ENCODE measurements around the gene INKA2. TPM values are rescaled to one million over a fixed set of nuclear protein-coding genes. Genes with fewer than 3 reads are reported as not detected.
A peak's percentile ranks its signal among the peaks of the same experiment; 100 is the strongest.

Gene INKA2
- polyA plus RNA-seq, 6 donors from 2014 or later, result 0.28 to 0.86 (median 0.40) TPM; not detected in 1

- Mint-ChIP-seq H3K9me3 (no peaks in the 10 kb centered on the region), H3K27ac (peak overlapping the region in 2 of 6 donors; percentile 18 to 36), H3K4me3 (no peak overlapping the region), H3K4me1 (peaks cover 0 to 3% (median 0%) of the 10 kb centered on the region in 3 donors), H3K27me3 (no peaks in the 10 kb centered on the region), H3K36me3 (peaks cover 7 to 9% of the 10 kb centered on the region in 2 donors)
- no peak for DNase-seq
- ATAC-seq (ENCODE audit: low read depth in 2 of 2), result no peak
These were observed 28.8 kb upstream of the INKA2 start for GRCh38 chr1:111768023-111768422.

DNA sequence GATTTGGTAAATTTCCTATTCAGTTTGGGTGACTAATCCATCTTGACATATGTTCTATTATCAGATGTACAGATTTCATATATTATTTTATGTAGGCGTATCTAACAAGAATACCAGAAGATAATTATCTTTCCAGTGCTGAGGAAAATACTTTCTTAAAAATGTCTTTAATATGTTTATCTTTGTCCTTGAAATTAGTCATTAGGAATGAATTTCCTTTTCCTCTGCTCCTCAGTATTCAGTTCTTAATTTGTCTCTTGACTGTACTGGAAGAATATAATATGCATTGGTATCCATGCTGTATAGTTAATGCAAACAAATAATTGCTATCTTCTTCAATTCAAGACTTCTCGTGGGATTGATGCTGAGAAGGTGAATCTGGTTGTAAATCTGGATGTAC is 23.1 kb upstream of the INKA2 start:
- ATAC-seq (ENCODE audit: low read depth in 2 of 2) (no peak), DNase-seq (no peak)
- H3K27ac Mint-ChIP-seq, result peak overlapping the region in 2 of 6 donors; percentile 2 to 30
- H3K36me3 Mint-ChIP-seq, result peaks cover 9 to 29% of the 10 kb centered on the region in 2 donors
- H3K9me3 Mint-ChIP-seq, result no peaks in the 10 kb centered on the region
- H3K27me3 Mint-ChIP-seq, result no peaks in the 10 kb centered on the region
- no peak overlapping the region for H3K4me3 Mint-ChIP-seq
- peaks cover 5 to 9% (median 7%) of the 10 kb centered on the region in 3 donors for H3K4me1 Mint-ChIP-seq

DNA sequence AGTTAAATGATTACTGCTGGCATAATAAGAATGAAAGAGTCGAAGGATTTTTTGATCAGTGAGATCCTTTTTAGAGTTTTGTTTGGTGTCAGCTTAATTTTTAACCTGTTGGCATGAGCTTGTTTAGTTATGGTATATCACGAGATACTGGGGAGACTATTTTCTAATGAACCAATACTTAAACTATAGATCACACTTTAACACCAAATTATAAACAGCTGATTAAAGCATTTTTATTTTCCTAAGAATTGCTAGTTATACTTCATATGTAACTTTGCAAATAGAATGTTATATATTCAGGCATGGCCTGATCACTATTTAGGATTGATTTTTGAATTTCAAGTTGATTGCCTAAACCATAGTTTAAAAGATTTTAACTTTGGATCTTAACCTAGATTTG is 22.5 kb upstream of the INKA2 start:
- Mint-ChIP-seq H3K9me3 (no peaks in the 10 kb centered on the region), H3K4me1 (peaks cover 10 to 13% (median 11%) of the 10 kb centered on the region in 3 donors), H3K27ac (no peak overlapping the region), H3K36me3 (peaks cover 9 to 28% of the 10 kb centered on the region in 2 donors), H3K4me3 (no peak overlapping the region), H3K27me3 (no peaks in the 10 kb centered on the region)
- ATAC-seq (ENCODE audit: low read depth in 2 of 2), result no peak
- no peak for DNase-seq

DNA sequence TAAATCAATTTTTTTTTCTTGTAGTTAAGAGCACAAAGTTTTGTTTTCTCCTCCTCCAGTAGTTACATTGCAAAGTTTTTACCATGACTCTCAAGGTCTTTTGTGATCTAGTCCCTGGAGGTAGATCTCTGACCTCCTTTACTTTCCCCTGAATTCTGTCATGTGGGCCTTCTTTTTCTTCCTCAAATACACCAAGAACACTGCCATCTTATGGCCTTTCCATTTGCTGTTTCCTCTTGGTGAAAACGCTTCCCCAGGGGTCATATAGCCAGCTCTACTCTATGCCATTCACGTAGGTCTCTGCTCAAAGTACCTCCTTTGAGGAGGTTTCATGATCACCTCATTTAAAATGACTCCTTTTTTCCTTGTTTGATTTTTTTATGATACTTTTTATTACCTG is 19.2 kb upstream of the INKA2 start:
- Mint-ChIP-seq H3K9me3 (no peaks in the 10 kb centered on the region), H3K36me3 (peaks cover 0 to 22% of the 10 kb centered on the region in 2 donors), H3K27ac (peak overlapping the region in 5 of 6 donors; percentile 35 to 82 (median 67)), H3K4me3 (peak overlapping the region in 2 of 8 donors; percentile 18 to 81), H3K4me1 (peaks cover 17 to 29% (median 24%) of the 10 kb centered on the region in 3 donors), H3K27me3 (no peaks in the 10 kb centered on the region)
- no peak for ATAC-seq (ENCODE audit: low read depth in 2 of 2)
- no peak for DNase-seq

GRCh38 chr1:111756124-111756513 is 16.9 kb upstream of the INKA2 start:
- H3K36me3 Mint-ChIP-seq, result peaks cover 0 to 11% of the 10 kb centered on the region in 2 donors
- peak overlapping the region; percentile 94 to 100 (median 96) for H3K27ac Mint-ChIP-seq
- DNase-seq (no peak), ATAC-seq (ENCODE audit: low read depth in 2 of 2) (peak; percentile 4)
- no peaks in the 10 kb centered on the region for H3K27me3 Mint-ChIP-seq
- H3K9me3 Mint-ChIP-seq, result no peaks in the 10 kb centered on the region
- peaks cover 17 to 29% (median 24%) of the 10 kb centered on the region in 3 donors for H3K4me1 Mint-ChIP-seq
- peak overlapping the region; percentile 80 to 100 (median 96) for H3K4me3 Mint-ChIP-seq

- ATAC-seq (ENCODE audit: low read depth in 2 of 2), result peak; percentile 87 to 90
- peak; percentile 97 for DNase-seq
- H3K27me3 Mint-ChIP-seq, result no peaks in the 10 kb centered on the region
- peak within 1 kb of the TSS; percentile 95 to 100 (median 100) for H3K27ac Mint-ChIP-seq
- H3K36me3 Mint-ChIP-seq, result peaks cover 0 to 11% of the 10 kb centered on the region in 2 donors
- H3K4me3 Mint-ChIP-seq, result peak within 1 kb of the TSS; percentile 80 to 100 (median 96)
- peaks cover 17 to 34% (median 24%) of the 10 kb centered on the region in 3 donors for H3K4me1 Mint-ChIP-seq
- H3K9me3 Mint-ChIP-seq, result no peaks in the 10 kb centered on the region
These were observed 16.3 kb upstream of the INKA2 start, which contains the start of gene DDX20 for GRCh38 chr1:111755331-111756123. DDX20 (plus strand) TSS chr1:111755901; CDS start chr1:111755925, 24 bp downstream.

DNA sequence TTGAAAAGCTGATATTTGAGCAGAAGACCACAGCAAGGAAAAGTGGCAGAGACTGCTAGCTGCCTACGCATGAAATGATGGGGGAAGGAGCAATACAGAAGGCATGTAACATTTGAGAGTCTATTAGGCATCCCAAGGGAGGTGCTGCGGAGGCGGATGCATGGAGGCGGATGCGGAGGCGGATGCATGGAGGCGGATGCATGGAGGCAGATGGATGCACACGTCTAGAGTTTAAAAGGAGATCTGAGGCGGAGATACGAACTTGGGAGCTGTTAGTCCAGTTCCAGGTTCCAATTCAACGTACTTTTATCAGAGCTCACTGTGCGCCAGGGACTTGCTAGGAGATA is 15.8 kb upstream of the INKA2 start:
- no peaks in the 10 kb centered on the region for H3K27me3 Mint-ChIP-seq
- ATAC-seq (ENCODE audit: low read depth in 2 of 2) (peak; percentile 7 to 12), DNase-seq (no peak)
- peak overlapping the region; percentile 94 to 100 (median 100) for H3K27ac Mint-ChIP-seq
- peak overlapping the region; percentile 80 to 100 (median 96) for H3K4me3 Mint-ChIP-seq
- peaks cover 17 to 36% (median 22%) of the 10 kb centered on the region in 3 donors for H3K4me1 Mint-ChIP-seq
- H3K36me3 Mint-ChIP-seq, result peaks cover 0 to 7% of the 10 kb centered on the region in 2 donors
- no peaks in the 10 kb centered on the region for H3K9me3 Mint-ChIP-seq

DNA sequence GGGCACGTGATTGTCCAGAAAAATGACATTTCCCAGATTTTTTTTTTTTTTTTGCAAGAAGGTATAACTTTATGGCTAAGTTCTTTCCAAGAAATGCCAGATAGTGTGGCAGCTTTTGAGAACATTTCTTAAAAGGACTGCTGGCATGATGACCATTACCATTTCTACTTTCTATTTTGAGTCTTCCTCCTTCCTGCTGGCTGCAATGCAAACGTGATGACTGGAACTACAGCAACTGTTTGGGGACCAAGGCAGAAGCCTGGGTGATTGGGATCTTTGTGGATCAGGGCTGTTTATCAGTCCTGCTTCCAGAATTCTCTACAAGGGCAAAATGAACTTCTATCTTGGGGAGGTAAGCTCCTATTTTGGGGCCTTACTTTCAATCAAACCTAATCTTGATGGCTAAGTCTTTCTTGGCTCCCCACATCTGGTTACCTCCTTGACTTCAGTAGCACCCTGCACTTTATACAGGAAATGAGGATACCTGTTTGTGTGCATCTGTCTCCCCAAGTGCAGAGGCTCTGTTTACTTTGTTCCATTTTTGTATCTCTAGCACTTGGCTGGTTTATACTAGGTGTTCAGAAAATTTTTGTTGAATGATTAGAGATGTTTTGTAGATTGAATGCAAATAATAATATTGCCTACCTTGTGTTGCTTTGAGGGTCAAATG is 12.8 kb upstream of the INKA2 start:
- H3K4me3 Mint-ChIP-seq, result no peak overlapping the region
- H3K36me3 Mint-ChIP-seq, result no peaks in the 10 kb centered on the region
- DNase-seq, result no peak
- H3K27ac Mint-ChIP-seq, result peak overlapping the region; percentile 11 to 98 (median 80)
- H3K27me3 Mint-ChIP-seq, result no peaks in the 10 kb centered on the region
- H3K9me3 Mint-ChIP-seq, result peaks cover 0 to 4% (median 0%) of the 10 kb centered on the region in 7 donors
- no peak for ATAC-seq (ENCODE audit: low read depth in 2 of 2)
- H3K4me1 Mint-ChIP-seq, result peaks cover 18 to 26% (median 22%) of the 10 kb centered on the region in 3 donors

- no peak for ATAC-seq (ENCODE audit: low read depth in 2 of 2)
- no peaks in the 10 kb centered on the region for H3K36me3 Mint-ChIP-seq
- no peak for DNase-seq
- H3K4me1 Mint-ChIP-seq, result peaks cover 9 to 18% (median 16%) of the 10 kb centered on the region in 3 donors
- H3K4me3 Mint-ChIP-seq, result peak overlapping the region in 1 of 8 donors; percentile 12
- peak overlapping the region in 5 of 6 donors; percentile 2 to 90 (median 30) for H3K27ac Mint-ChIP-seq
- H3K27me3 Mint-ChIP-seq, result no peaks in the 10 kb centered on the region
- H3K9me3 Mint-ChIP-seq, result peaks cover 0 to 4% (median 0%) of the 10 kb centered on the region in 7 donors
These were observed 11.7 kb upstream of the INKA2 start for GRCh38 chr1:111750856-111751255.

- Mint-ChIP-seq H3K9me3 (peaks cover 0 to 4% (median 0%) of the 10 kb centered on the region in 7 donors), H3K4me3 (peak overlapping the region in 1 of 8 donors; percentile 18), H3K27me3 (no peaks in the 10 kb centered on the region), H3K4me1 (peaks cover 9% of the 10 kb centered on the region in 3 donors), H3K27ac (peak overlapping the region in 3 of 6 donors; percentile 8 to 67 (median 61)), H3K36me3 (no peaks in the 10 kb centered on the region)
- DNase-seq, result no peak
- ATAC-seq (ENCODE audit: low read depth in 2 of 2), result no peak
These were observed 10.4 kb upstream of the INKA2 start for GRCh38 chr1:111749628-111750027.

GRCh38 chr1:111747947-111748346 is 8.8 kb upstream of the INKA2 start:
- H3K4me1 Mint-ChIP-seq, result peaks cover 7 to 9% (median 7%) of the 10 kb centered on the region in 3 donors
- H3K4me3 Mint-ChIP-seq, result peak overlapping the region in 1 of 8 donors; percentile 1
- H3K27ac Mint-ChIP-seq, result peak overlapping the region in 4 of 6 donors; percentile 18 to 94 (median 70)
- peaks cover 0 to 4% (median 0%) of the 10 kb centered on the region in 7 donors for H3K9me3 Mint-ChIP-seq
- H3K36me3 Mint-ChIP-seq, result no peaks in the 10 kb centered on the region
- no peaks in the 10 kb centered on the region for H3K27me3 Mint-ChIP-seq
- DNase-seq (no peak), ATAC-seq (ENCODE audit: low read depth in 2 of 2) (no peak)

GRCh38 chr1:111747282-111747734 is 8.1 kb upstream of the INKA2 start:
- peaks cover 0 to 3% (median 0%) of the 10 kb centered on the region in 3 donors for H3K27me3 Mint-ChIP-seq
- H3K4me1 Mint-ChIP-seq, result peaks cover 7 to 9% (median 7%) of the 10 kb centered on the region in 3 donors
- H3K9me3 Mint-ChIP-seq, result peaks cover 0 to 4% (median 0%) of the 10 kb centered on the region in 7 donors
- peak overlapping the region in 1 of 8 donors; percentile 67 for H3K4me3 Mint-ChIP-seq
- peak; percentile 64 to 74 for ATAC-seq (ENCODE audit: low read depth in 2 of 2)
- DNase-seq, result peak; percentile 43
- no peaks in the 10 kb centered on the region for H3K36me3 Mint-ChIP-seq
- H3K27ac Mint-ChIP-seq, result peak overlapping the region in 1 of 6 donors; percentile 18

DNA sequence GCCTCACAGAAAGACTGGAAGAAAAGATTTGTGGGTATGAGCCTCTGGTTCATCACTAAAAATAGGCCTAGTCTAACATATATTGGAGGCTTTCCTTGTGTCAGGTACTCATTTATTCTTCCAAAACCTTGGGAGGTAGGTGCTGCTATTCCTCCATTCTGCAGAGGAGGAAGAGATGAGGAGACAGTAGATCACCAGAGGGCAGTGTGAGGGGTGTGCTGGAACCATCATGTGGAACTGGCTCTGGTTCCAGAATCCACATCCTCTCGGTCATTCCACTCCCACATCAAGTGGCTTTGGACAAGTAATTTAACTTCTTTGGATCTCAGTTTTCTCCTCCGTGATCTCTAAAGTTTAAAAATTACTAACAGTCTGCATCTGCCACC is 7.4 kb upstream of the INKA2 start:
- Mint-ChIP-seq H3K4me3 (no peak overlapping the region), H3K27ac (peak overlapping the region in 1 of 6 donors; percentile 18), H3K4me1 (peaks cover 7 to 9% (median 7%) of the 10 kb centered on the region in 3 donors), H3K27me3 (peaks cover 0 to 7% (median 1%) of the 10 kb centered on the region in 3 donors), H3K36me3 (no peaks in the 10 kb centered on the region), H3K9me3 (peaks cover 0 to 4% (median 0%) of the 10 kb centered on the region in 7 donors)
- no peak for ATAC-seq (ENCODE audit: low read depth in 2 of 2)
- DNase-seq, result no peak

Data from naive B cell (primary cell).